ENCODE results near the gene MMP24.
A peak's percentile ranks its signal among the peaks of the same experiment; 100 is the strongest.

The MMP24 gene

GRCh38 chr20:35291654-35292503, 65.4 kb downstream of the MMP24 start, which contains the start of gene FAM83C:
Gene FAM83C (minus strand): TSS chr20:35292425. CDS start chr20:35292304, 121 bp downstream.
- DNase-seq (ENCODE audit: low read depth in 2 of 3, low spot score in 1 of 3) = no peak

- no peak for DNase-seq (ENCODE audit: low read depth in 2 of 3, low spot score in 1 of 3)
These were observed 66.2 kb downstream of the MMP24 start for GRCh38 chr20:35292504-35293285.

GRCh38 chr20:35293303-35294292, 67.1 kb downstream of the MMP24 start:
- no peak for DNase-seq (ENCODE audit: low read depth in 2 of 3, low spot score in 1 of 3)

- DNase-seq (ENCODE audit: low read depth in 2 of 3, low spot score in 1 of 3) = no peak
These were observed 67.8 kb downstream of the MMP24 start for GRCh38 chr20:35294293-35294685.

GRCh38 chr20:35295058-35295457, 68.6 kb downstream of the MMP24 start:
- DNase-seq (ENCODE audit: low read depth in 2 of 3, low spot score in 1 of 3) = no peak

GRCh38 chr20:35295674-35296073, 69.2 kb downstream of the MMP24 start:
- DNase-seq (ENCODE audit: low read depth in 2 of 3, low spot score in 1 of 3) = no peak

GRCh38 chr20:35296101-35296554, 69.6 kb downstream of the MMP24 start:
- no peak for DNase-seq (ENCODE audit: low read depth in 2 of 3, low spot score in 1 of 3)

- no peak for DNase-seq (ENCODE audit: low read depth in 2 of 3, low spot score in 1 of 3)
These were observed 70.7 kb downstream of the MMP24 start for GRCh38 chr20:35297155-35297554.

GRCh38 chr20:35297740-35298139, 71.2 kb downstream of the MMP24 start:
- DNase-seq (ENCODE audit: low read depth in 2 of 3, low spot score in 1 of 3) = no peak

GRCh38 chr20:35298264-35298663, 71.8 kb downstream of the MMP24 start:
- DNase-seq (ENCODE audit: low read depth in 2 of 3, low spot score in 1 of 3) = no peak

GRCh38 chr20:35299780-35300179, 73.3 kb downstream of the MMP24 start:
- no peak for DNase-seq (ENCODE audit: low read depth in 2 of 3, low spot score in 1 of 3)

- DNase-seq (ENCODE audit: low read depth in 2 of 3, low spot score in 1 of 3) = no peak
These were observed 74.2 kb downstream of the MMP24 start for GRCh38 chr20:35300469-35301262.

GRCh38 chr20:35301426-35301825, 74.9 kb downstream of the MMP24 start:
- DNase-seq (ENCODE audit: low read depth in 2 of 3, low spot score in 1 of 3) = no peak

GRCh38 chr20:35302421-35303335, 76.2 kb downstream of the MMP24 start:
- no peak for DNase-seq (ENCODE audit: low read depth in 2 of 3, low spot score in 1 of 3)

- no peak for DNase-seq (ENCODE audit: low read depth in 2 of 3, low spot score in 1 of 3)
These were observed 76.9 kb downstream of the MMP24 start for GRCh38 chr20:35303382-35303734.

- peak; percentile 78 to 90 (median 83) for DNase-seq (ENCODE audit: low read depth in 2 of 3, low spot score in 1 of 3)
These were observed 77.4 kb downstream of the MMP24 start for GRCh38 chr20:35303735-35304491.

GRCh38 chr20:35304956-35305355, 78.5 kb downstream of the MMP24 start:
- no peak for DNase-seq (ENCODE audit: low read depth in 2 of 3, low spot score in 1 of 3)
